ENCODE measurements around the gene PROC.

Gene PROC

DNA sequence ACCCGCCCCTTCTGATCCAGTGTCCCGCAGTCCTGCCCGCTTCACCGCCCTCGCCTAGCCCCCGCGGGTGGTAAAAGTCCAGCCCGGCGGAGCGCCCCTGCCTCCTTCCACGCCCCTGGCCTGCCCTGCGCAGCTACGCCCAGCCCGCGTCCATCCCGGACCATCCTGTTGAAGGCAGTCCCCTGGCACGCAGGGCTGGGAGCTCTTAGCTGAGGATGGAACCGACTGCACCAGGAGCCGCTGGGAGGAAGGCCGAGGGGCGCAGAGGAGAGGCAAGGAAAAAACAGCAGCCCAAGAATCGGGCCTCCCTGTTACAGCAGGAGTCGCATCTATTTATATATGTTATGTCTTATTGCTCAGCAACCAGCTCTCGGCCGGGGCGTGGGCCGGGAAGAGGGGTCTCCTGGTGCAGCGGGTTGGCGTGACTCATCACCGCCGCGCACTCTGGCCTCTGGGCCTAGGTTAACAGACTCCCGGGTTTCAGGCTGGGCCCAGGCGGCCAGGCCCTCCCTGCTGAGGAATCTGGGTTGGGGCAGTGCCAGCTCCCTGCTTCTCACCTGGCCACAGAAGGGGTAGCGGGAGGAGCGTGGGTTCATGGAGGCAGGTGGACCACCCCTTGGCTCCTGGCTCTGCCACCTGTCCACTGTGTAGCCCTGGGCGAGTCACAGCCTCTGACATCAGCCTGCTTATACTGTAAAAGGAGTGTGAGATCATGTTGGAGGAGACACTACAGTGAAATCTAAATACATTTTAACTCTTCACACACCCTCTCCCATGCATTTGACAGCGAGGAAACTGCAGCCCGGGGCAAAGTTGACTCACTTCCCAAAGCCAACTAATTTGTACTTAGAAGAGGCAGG, 17.1 kb upstream of the PROC start:
- no peak for DNase-seq (ENCODE audit: low read depth, low spot score)
- no peak overlapping the region for H3K4me3 ChIP-seq (ENCODE audit: low read depth, low read length)
- ChIA-PET CTCF (interaction anchor here (1.1 kb wide), 1 partner anchor 78 kb away, joined by 3 read pairs; no protein-coding TSS in a partner anchor), POLR2A (interaction anchor here (0.6 kb wide), 1 partner anchor 359 kb away, joined by 3 read pairs; no protein-coding TSS in a partner anchor)
- TF ChIP-seq, protein P1, sequence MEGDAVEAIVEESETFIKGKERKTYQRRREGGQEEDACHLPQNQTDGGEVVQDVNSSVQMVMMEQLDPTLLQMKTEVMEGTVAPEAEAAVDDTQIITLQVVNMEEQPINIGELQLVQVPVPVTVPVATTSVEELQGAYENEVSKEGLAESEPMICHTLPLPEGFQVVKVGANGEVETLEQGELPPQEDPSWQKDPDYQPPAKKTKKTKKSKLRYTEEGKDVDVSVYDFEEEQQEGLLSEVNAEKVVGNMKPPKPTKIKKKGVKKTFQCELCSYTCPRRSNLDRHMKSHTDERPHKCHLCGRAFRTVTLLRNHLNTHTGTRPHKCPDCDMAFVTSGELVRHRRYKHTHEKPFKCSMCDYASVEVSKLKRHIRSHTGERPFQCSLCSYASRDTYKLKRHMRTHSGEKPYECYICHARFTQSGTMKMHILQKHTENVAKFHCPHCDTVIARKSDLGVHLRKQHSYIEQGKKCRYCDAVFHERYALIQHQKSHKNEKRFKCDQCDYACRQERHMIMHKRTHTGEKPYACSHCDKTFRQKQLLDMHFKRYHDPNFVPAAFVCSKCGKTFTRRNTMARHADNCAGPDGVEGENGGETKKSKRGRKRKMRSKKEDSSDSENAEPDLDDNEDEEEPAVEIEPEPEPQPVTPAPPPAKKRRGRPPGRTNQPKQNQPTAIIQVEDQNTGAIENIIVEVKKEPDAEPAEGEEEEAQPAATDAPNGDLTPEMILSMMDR (IDR thresholded peaks at IDR 0.05; ENCODE audit: insufficient read depth, low read length, missing control alignments): no peak

DNA sequence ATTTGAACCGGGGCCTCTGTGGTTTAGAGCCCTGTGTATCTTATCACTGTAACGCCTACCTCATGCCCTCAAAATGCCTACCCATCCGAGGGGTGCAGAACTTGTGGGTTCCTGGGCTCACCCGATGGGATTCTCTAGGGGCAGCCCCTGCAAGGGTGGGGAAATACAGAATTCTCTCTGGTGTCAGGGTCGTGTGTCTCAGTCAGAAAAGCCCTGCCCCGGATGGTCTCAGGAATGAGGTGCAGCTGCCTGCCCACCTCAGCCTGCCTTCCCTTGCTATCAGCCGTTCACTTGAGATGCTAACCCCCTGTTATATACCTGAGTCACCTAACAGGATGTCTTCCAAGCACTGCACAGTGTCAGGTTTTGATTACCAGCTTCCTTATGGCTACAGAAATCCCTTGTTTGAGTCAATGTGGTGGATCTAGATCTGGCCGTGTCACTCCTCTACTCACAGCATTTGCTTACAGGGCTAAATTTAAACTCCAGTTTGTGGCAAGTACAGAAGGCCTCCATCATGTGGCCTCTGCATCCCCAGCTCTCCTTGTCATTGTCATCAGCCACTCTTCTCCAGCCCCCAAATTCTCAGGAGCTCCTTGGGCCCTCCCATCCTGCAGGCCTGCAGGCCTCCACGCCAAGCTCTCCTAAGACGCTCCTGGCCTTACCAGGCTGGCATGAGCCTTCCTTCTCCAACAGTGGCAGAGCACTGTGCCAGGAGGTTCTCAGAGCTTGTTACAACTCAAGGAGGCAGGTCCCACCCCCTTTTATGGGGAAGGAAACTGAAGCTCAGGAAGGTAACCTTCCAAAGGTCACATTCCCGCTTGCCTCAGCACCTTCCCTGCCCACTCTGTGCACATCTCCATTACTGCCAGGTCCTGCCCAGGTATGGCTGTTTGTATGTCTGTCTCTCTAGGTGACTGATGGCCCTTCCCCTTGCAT, 16.2 kb upstream of the PROC start:
- TF ChIP-seq, protein P1 (IDR thresholded peaks at IDR 0.05; ENCODE audit: insufficient read depth, low read length, missing control alignments): no peak
- DNase-seq (ENCODE audit: low read depth, low spot score): no peak
- no peak overlapping the region for H3K4me3 ChIP-seq (ENCODE audit: low read depth, low read length)
- POLR2A ChIA-PET: interaction anchor here (0.6 kb wide), 1 partner anchor 358 kb away, joined by 3 read pairs; no protein-coding TSS in a partner anchor
- CTCF ChIA-PET: interaction anchor here (1.1 kb wide), 1 partner anchor 77 kb away, joined by 3 read pairs; no protein-coding TSS in a partner anchor

DNA sequence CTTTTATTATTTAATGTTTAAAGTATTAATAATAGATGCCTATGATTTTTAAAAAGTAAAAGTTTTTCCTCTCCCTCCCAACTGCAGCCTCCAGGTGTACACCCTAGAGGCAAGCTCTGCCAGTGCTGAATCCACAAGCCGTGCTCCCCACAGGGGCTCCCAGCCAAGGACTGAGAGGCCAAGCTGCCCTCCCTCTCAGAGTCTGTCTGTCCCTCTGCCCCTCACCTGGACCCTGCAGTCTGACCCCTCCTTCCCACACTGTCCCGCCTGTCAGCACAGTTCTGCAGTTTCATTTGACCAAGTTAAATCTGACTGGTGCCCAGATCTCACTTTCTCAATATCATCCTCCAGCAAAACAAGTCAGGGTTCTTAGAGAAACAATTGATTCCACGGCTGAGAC, 14.8 kb upstream of the PROC start:
- CTCF ChIA-PET: no interaction called here
- POLR2A ChIA-PET: no interaction called here
- TF ChIP-seq, protein P1 (IDR thresholded peaks at IDR 0.05; ENCODE audit: insufficient read depth, low read length, missing control alignments): no peak
- no peak for DNase-seq (ENCODE audit: low read depth, low spot score)
- no peak overlapping the region for H3K4me3 ChIP-seq (ENCODE audit: low read depth, low read length)

DNA sequence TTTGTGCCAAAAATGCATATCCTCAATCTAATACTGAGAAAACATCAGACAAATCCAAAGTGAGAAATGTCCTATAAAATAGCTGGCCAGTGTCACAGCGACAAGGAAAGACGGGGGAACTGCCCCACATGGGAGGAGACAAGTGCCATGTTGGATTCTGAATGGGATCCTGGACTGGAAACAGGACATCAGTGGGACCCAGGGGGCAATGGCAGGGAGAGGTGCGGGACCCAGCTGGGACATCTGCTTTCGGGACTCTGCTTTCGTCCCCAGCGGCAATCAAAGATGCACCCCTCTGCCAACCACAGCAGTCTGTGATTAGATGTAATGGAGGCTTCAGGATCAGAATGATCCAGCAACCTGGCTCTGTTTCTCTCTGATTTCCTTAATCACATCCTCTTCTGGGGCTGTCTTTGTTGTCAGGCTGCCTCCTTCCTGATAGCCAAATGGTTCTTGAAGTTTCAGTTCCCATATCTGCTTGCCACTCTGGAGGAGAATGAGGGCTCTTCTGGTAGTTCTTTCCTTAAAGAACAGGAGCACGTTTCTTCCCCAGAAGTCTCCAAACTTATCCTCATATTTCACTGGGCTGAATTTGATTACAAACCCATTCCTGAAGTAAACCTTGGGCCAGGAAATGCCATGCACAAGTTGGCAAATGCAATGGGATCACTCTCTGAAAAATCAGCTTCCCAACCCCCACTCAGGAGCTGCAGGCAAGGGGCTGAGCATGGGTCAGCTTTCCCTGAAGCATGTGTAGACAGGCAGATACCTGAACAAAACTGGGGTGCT, 13.6 kb upstream of the PROC start:
- CTCF ChIA-PET: no interaction called here
- H3K4me3 ChIP-seq (ENCODE audit: low read depth, low read length): no peak overlapping the region
- TF ChIP-seq, protein P1 (IDR thresholded peaks at IDR 0.05; ENCODE audit: insufficient read depth, low read length, missing control alignments): no peak
- POLR2A ChIA-PET: interaction anchor here (0.5 kb wide), 1 partner anchor 59 kb away, joined by 3 read pairs; no protein-coding TSS in a partner anchor
- no peak for DNase-seq (ENCODE audit: low read depth, low spot score)

DNA sequence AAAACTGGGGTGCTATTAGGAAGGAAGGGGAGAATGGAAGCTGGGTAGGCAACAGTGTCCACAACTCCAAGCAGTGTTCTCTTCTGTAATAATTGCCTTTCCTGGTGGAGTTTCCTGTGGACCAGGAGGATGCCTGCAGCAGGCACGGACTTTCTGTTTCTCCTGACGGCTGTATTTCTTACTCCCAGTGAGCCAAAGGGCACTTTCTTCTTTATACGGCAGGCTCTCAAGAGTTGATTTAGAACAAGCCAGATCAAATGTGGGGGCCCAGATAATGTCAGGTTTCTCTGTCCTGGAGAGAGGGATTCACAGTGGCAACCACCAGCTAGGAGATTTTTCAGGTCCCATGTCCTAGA, 13.0 kb upstream of the PROC start:
- TF ChIP-seq, protein P1 (IDR thresholded peaks at IDR 0.05; ENCODE audit: insufficient read depth, low read length, missing control alignments): no peak
- POLR2A ChIA-PET: interaction anchor here (0.5 kb wide), 1 partner anchor 58 kb away, joined by 3 read pairs; no protein-coding TSS in a partner anchor
- H3K4me3 ChIP-seq (ENCODE audit: low read depth, low read length): no peak overlapping the region
- DNase-seq (ENCODE audit: low read depth, low spot score): no peak
- CTCF ChIA-PET: no interaction called here

Measured in AG04449 (cell line).